Daoy (cell line): Measurements from ENCODE around the gene MRPL9. TPM values are rescaled to one million over a fixed set of nuclear protein-coding genes. Genes with fewer than 3 reads are reported as not detected.
"Not testable (repeated sequence)": the region's sequence is repeated elsewhere in the genome, so short reads cannot be mapped to it uniquely, and the experiment has no call there.

Experiments used
- DNase-seq: peaks from one replicate; pipeline ENCODE4 v3.0.0-alpha.2; 2015; ENCODE audit warnings: low read depth
- total RNA-seq: library from RNA; depleted of rRNA; stranded (reverse); fragments of >200 nt; shearing (Covaris generic); gene quantifications from 2 replicates; pipeline ENCODE4 v1.2.3, GENCODE V29; 2014

The MRPL9 gene
- total RNA-seq, 1 experiment from 2014 or later: 249 TPM

GRCh38 chr1:151783796-151784195, 20.5 kb upstream of the MRPL9 start:
- no peak for DNase-seq

GRCh38 chr1:151782741-151783140, 19.4 kb upstream of the MRPL9 start:
- DNase-seq: no peak

GRCh38 chr1:151782026-151782425, 18.7 kb upstream of the MRPL9 start:
- not testable (repeated sequence) for DNase-seq

GRCh38 chr1:151780736-151781135, 17.4 kb upstream of the MRPL9 start:
- not testable (repeated sequence) for DNase-seq

- no peak for DNase-seq
Observed at GRCh38 chr1:151779852-151780251, 16.6 kb upstream of the MRPL9 start.

- no peak for DNase-seq
Observed at GRCh38 chr1:151777317-151777716, 14.0 kb upstream of the MRPL9 start.

- DNase-seq: no peak
Observed at GRCh38 chr1:151776665-151777062, 13.4 kb upstream of the MRPL9 start.

- DNase-seq: no peak
Observed at GRCh38 chr1:151775894-151776664, 12.8 kb upstream of the MRPL9 start.

GRCh38 chr1:151774256-151774922, 11.1 kb upstream of the MRPL9 start:
- DNase-seq: no peak

- DNase-seq: peak; percentile 69
Observed at GRCh38 chr1:151773702-151774101, 10.4 kb upstream of the MRPL9 start.

- not testable (repeated sequence) for DNase-seq
Observed at GRCh38 chr1:151769270-151769669, 6.0 kb upstream of the MRPL9 start.

- not testable (repeated sequence) for DNase-seq
Observed at GRCh38 chr1:151768351-151769066, 5.2 kb upstream of the MRPL9 start.

- peak; percentile 5 for DNase-seq
Observed at GRCh38 chr1:151763990-151764389, 694 bp upstream of the MRPL9 start.

GRCh38 chr1:151760597-151761385, 2.5 kb downstream of the MRPL9 start:
- DNase-seq: peak; percentile 21

GRCh38 chr1:151759241-151759640, 4.1 kb downstream of the MRPL9 start:
- no peak for DNase-seq

GRCh38 chr1:151756291-151756690, 7.0 kb downstream of the MRPL9 start:
- peak; percentile 26 for DNase-seq

GRCh38 chr1:151741516-151741915, 21.8 kb downstream of the MRPL9 start:
- DNase-seq: no peak

- DNase-seq: no peak
Observed at GRCh38 chr1:151739590-151740355, 23.5 kb downstream of the MRPL9 start.

- DNase-seq: no peak
Observed at GRCh38 chr1:151737479-151737878, 25.8 kb downstream of the MRPL9 start.

- DNase-seq: no peak
Observed at GRCh38 chr1:151737026-151737425, 26.3 kb downstream of the MRPL9 start.

- not testable (repeated sequence) for DNase-seq
Observed at GRCh38 chr1:151733995-151734394, 29.3 kb downstream of the MRPL9 start.
